WTC11 (cell line): ENCODE measurements around the gene HMGCL.

ENCODE experiments used
- ATF2 ChIP-seq: sonication (generic); formaldehyde crosslinking; IDR thresholded peaks from 2 replicates; pipeline ENCODE4 v1.8.1; 2022; ENCODE audit warnings: low read depth, missing genetic modification reagents, borderline replicate concordance
- FOXK1 ChIP-seq: sonication (generic); formaldehyde crosslinking; IDR thresholded peaks from 2 replicates; pipeline ENCODE4 v1.8.0; 2022; ENCODE audit warnings: mild to moderate bottlenecking, moderate library complexity, missing genetic modification reagents
- ZNF281 ChIP-seq: sonication (generic); formaldehyde crosslinking; IDR thresholded peaks from 2 replicates; pipeline ENCODE4 v1.8.0; 2023; ENCODE audit warnings: mild to moderate bottlenecking, missing genetic modification reagents

GRCh38 chr1:23864801-23865542 lies 39.7 kb upstream of the HMGCL start:
- no peak for TF ChIP-seq FOXK1 (CRISPR knock-in tag)
- no peak for TF ChIP-seq ZNF281 (CRISPR knock-in tag)
- no peak for TF ChIP-seq ATF2
